Immature natural killer cell (primary cell): ENCODE measurements around the gene QRICH1. TPM values are rescaled to one million over a fixed set of nuclear protein-coding genes. Genes with fewer than 3 reads are reported as not detected.

ENCODE experiments used
- DNase-seq, 3 donors: peaks; one replicate each; pipeline ENCODE4 v3.0.0; 2022; ENCODE audit warnings: mixed read lengths in 1 of 3
- H3K27ac Mint-ChIP-seq, 6 donors: one replicate each; pipeline ENCODE4 v1.8.0; 2020; ENCODE audit warnings: mixed read lengths in 6 of 6, mild to moderate bottlenecking in 5 of 6, inconsistent platforms in 4 of 6, moderate library complexity in 3 of 6
- H3K27me3 Mint-ChIP-seq, 3 donors: one replicate each; pipeline ENCODE4 v1.8.0; 2020 to 2021; ENCODE audit warnings: low read depth in 3 of 3, mild to moderate bottlenecking in 3 of 3, mixed read lengths in 3 of 3, moderate library complexity in 3 of 3, inconsistent platforms in 1 of 3
- H3K36me3 Mint-ChIP-seq, 3 donors: one replicate each; pipeline ENCODE4 v1.8.0; 2020; ENCODE audit warnings: mixed read lengths in 3 of 3, inconsistent platforms in 2 of 3, mild to moderate bottlenecking in 2 of 3
- H3K4me1 Mint-ChIP-seq, 2 donors: one replicate each; pipeline ENCODE4 v1.8.0; 2020; ENCODE audit warnings: inconsistent platforms in 2 of 2, mild to moderate bottlenecking in 2 of 2, mixed read lengths in 2 of 2, moderate library complexity in 1 of 2
- H3K4me3 Mint-ChIP-seq, 5 donors: one replicate each; pipeline ENCODE4 v1.8.0; 2020; ENCODE audit warnings: mild to moderate bottlenecking in 5 of 5, mixed read lengths in 5 of 5, inconsistent platforms in 3 of 5, moderate library complexity in 3 of 5
- H3K9me3 Mint-ChIP-seq, 6 donors: one replicate each; pipeline ENCODE4 v1.8.0; 2020; ENCODE audit warnings: mild to moderate bottlenecking in 6 of 6, mixed read lengths in 6 of 6, inconsistent platforms in 4 of 6, moderate library complexity in 3 of 6
- polyA plus RNA-seq, 3 donors: library from polyadenylated mRNA; unstranded; fragments of 300-500 nt; fragmentation: Illumina TruSeq; gene quantifications; one replicate each; pipeline ENCODE4 v1.2.3, GENCODE V29; 2021

QRICH1 gene
- polyA plus RNA-seq, 3 donors from 2014 or later: 9.7 to 29.3 (median 15.1) TPM

DNA sequence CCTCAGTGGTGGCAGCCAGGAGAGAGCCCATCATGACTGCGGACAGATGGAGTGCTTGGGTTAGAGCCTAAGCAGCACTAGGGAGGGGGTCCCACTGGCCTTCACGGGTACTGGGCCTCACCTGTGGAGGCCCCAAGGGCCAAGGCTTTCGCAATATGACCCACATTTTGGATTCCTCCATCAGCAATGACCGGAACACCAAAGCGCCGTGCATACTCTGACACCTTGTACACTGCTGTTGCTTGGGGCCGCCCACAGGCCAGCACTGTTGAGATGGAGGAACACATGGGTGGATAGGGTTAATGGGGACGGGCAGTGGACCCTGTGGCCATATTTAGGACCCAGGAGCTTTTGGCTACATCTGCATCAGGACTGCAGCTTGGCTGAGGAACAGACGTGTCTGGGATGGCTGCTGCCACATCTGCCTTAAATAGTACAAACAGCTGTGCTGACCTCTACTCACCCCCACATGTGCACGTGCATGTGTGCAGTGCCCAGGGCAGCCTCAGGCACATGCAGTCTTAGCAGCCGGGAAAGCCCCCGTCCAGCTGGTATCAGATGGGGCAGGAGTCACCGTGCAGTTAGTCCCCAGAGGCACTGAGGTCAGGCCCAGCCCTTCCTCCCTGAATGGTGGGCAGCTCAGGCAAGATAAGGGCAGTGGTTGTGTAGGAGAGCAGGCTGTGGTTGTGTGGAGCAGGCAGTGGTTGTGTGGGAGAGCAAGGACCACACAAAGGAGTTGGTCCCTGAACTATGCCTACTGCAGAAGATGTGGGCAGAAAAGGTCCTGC is 68.7 kb downstream of the QRICH1 start:
- DNase-seq: no peak
- Mint-ChIP-seq H3K27me3 (peaks cover 11 to 24% (median 15%) of the 10 kb centered on the region in 3 donors), H3K4me1 (peaks cover 51 to 56% of the 10 kb centered on the region in 2 donors), H3K9me3 (no peaks in the 10 kb centered on the region), H3K27ac (peak overlapping the region in 3 of 6 donors; percentile 53 to 84 (median 67)), H3K36me3 (peaks cover 0 to 14% (median 0%) of the 10 kb centered on the region in 3 donors), H3K4me3 (peak overlapping the region in 2 of 5 donors; percentile 11 to 33)

- H3K27me3 Mint-ChIP-seq: peaks cover 11 to 23% (median 12%) of the 10 kb centered on the region in 3 donors
- H3K4me1 Mint-ChIP-seq: peaks cover 53 to 58% of the 10 kb centered on the region in 2 donors
- no peaks in the 10 kb centered on the region for H3K9me3 Mint-ChIP-seq
- peak overlapping the region in 1 of 5 donors; percentile 33 for H3K4me3 Mint-ChIP-seq
- peaks cover 0 to 14% (median 0%) of the 10 kb centered on the region in 3 donors for H3K36me3 Mint-ChIP-seq
- H3K27ac Mint-ChIP-seq: peak overlapping the region in 1 of 6 donors; percentile 16
- no peak for DNase-seq
Measured at GRCh38 chr3:49024449-49024848, 69.4 kb downstream of the QRICH1 start.

DNA sequence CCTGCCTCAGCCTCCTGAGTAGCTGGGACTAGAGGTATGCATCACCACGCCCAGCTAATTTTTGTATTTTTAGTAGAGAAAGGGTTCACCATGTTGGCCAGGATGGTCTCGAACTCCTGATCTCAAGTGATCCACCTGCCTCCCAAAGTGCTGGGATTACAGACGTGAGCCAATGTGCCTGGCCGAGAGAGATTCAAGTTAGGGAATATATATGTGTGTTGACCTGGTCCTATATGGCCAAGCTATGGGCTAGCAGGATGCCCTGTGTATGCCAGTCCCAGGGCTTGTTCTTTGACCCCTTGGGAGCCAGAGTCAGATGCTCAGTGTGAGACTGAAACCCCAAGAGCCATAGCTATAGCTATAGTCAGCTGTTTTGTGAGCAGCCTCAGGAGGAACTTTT is 70.1 kb downstream of the QRICH1 start:
- Mint-ChIP-seq H3K9me3 (no peaks in the 10 kb centered on the region), H3K4me1 (peaks cover 49 to 54% of the 10 kb centered on the region in 2 donors), H3K36me3 (peaks cover 0 to 14% (median 0%) of the 10 kb centered on the region in 3 donors), H3K4me3 (peak overlapping the region; percentile 33 to 97 (median 91)), H3K27me3 (peaks cover 6 to 19% (median 8%) of the 10 kb centered on the region in 3 donors), H3K27ac (peak overlapping the region in 5 of 6 donors; percentile 14 to 81 (median 32))
- no peak for DNase-seq

DNA sequence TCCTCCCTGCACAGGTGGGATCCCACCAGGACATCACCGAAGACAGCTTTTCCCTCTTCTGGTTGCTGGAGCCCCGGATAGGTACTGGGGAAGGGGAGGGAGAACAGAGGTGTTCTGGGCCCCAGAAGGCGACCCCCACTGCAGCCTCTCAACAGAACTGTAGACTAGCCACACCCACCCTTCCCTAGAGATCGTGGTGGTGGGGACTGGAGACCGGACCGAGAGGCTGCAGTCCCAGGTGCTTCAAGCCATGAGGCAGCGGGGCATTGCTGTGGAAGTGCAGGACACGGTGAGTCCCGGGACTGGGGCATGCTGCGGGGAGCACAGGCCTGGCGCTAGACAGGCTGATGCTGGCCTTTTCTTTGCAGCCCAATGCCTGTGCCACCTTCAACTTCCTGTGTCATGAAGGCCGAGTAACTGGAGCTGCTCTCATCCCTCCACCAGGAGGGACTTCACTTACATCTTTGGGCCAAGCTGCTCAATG is 71.1 kb downstream of the QRICH1 start:
- Mint-ChIP-seq H3K9me3 (no peaks in the 10 kb centered on the region), H3K4me1 (peaks cover 44 to 47% of the 10 kb centered on the region in 2 donors), H3K27me3 (peaks cover 5 to 16% (median 6%) of the 10 kb centered on the region in 3 donors), H3K4me3 (peak overlapping the region; percentile 91 to 97 (median 94)), H3K27ac (peak overlapping the region; percentile 91 to 98 (median 96)), H3K36me3 (peaks cover 0 to 14% (median 0%) of the 10 kb centered on the region in 3 donors)
- no peak for DNase-seq

DNA sequence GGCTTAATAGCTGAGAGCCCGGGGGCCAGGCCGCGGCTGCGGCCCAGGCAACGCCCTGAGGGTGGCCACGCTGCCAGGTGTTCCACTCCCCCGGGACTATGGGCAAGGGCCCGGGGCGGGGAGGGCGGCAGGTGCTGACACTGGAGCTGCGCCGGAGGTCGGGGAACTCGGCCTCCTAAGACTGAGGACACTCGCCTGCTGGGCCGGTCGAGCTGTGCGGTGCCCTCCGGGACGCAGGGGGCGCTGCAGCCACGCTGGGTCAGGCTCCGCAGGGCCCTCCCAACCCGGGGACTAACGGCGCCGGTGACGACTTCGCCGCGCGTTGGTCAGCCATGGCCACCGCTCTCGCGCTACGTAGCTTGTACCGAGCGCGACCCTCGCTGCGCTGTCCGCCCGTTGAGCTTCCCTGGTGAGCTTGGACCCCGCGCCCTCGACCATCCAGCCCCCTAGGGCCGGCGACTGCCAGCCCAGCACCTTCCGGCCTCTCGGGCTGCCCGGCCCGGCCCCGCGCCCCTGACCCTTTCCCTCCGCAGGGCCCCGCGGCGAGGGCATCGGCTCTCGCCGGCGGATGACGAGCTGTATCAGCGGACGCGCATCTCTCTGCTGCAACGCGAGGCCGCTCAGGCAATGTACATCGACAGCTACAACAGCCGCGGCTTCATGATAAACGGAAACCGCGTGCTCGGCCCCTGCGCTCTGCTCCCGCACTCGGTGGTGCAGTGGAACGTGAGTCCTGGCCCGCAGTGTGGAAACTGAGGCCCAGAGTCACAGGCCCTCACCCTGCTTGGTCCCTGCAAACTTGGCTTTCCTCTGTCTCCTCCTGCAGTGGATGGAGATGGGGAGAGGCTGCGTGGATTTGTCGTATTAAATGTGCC is 71.8 kb downstream of the QRICH1 start, which contains the start of gene NDUFAF3:
Gene NDUFAF3, plus strand, starts transcription at position 309 of the 875 bp plus-strand sequence. Its CDS starts 24 bp downstream, at position 333.
- Mint-ChIP-seq H3K27me3 (peaks cover 6 to 16% (median 6%) of the 10 kb centered on the region in 3 donors), H3K4me3 (peak within 1 kb of the TSS; percentile 92 to 99 (median 97)), H3K4me1 (peaks cover 40 to 47% of the 10 kb centered on the region in 2 donors), H3K36me3 (peaks cover 0 to 14% (median 0%) of the 10 kb centered on the region in 3 donors), H3K9me3 (no peaks in the 10 kb centered on the region), H3K27ac (peak within 1 kb of the TSS; percentile 91 to 98 (median 96))
- DNase-seq: peak; percentile 90 to 91 (median 91)

DNA sequence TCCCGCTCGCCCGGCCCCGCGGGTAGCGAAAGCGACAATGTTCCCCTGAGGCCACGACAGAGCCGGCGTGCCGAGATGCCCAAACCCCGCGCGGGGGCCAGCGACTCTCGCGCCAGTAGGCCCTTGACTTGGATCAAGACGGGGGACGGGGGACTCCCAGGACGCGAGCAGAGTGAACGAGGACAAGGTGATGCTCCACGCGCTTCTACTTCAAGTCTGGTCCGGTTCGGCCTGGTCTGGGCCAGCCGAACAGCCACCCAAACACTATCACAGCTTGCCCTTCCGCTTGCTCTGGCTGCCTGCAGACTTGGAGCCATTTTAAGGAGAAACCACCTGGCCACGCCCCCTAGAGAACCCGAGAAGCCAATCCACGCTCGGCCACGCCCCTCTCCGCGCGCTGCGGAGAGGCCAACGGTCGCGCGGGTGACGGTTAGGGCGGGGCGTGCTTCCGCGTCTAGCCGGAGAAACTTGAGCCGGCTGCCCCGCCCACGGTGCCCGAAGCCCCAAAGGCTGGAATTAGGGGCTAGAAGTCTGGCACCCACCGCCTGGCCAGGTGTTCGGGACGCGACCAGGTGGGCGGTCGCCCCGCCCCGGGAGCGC is 72.6 kb downstream of the QRICH1 start:
- Mint-ChIP-seq H3K27me3 (peaks cover 6 to 16% (median 6%) of the 10 kb centered on the region in 3 donors), H3K9me3 (no peaks in the 10 kb centered on the region), H3K36me3 (peaks cover 0 to 14% (median 0%) of the 10 kb centered on the region in 3 donors), H3K4me1 (peaks cover 38 to 47% of the 10 kb centered on the region in 2 donors), H3K27ac (peak overlapping the region; percentile 91 to 98 (median 96)), H3K4me3 (peak overlapping the region; percentile 90 to 99 (median 97))
- DNase-seq: peak; percentile 99

GRCh38 chr3:49020330-49021212 is 73.3 kb downstream of the QRICH1 start:
- DNase-seq: no peak
- peak overlapping the region; percentile 69 to 97 (median 89) for H3K27ac Mint-ChIP-seq
- peaks cover 0 to 12% (median 0%) of the 10 kb centered on the region in 3 donors for H3K36me3 Mint-ChIP-seq
- H3K4me1 Mint-ChIP-seq: peaks cover 40 to 47% of the 10 kb centered on the region in 2 donors
- H3K9me3 Mint-ChIP-seq: no peaks in the 10 kb centered on the region
- peak overlapping the region; percentile 90 to 99 (median 97) for H3K4me3 Mint-ChIP-seq
- peaks cover 6 to 16% (median 6%) of the 10 kb centered on the region in 3 donors for H3K27me3 Mint-ChIP-seq

DNA sequence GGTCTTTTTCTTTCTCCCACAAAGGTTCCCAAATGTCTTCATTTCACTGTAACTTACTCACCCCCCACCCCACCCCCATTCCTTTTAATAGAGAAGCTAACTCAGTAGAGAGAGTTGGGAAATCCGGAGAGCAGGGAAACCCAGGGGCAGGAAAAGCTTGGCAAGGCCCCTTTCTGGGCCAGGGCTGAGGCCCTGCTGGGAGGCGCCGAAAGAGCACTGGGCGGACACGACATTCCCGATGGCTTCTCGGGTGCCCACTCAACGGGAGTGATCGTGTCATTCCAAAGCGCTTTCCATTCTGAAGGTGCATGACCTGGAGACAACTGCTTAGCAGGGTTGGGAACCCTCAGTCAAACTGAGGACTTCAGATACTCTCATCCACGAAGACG is 73.9 kb downstream of the QRICH1 start:
- Mint-ChIP-seq H3K4me3 (peak overlapping the region; percentile 82 to 97 (median 90)), H3K9me3 (no peaks in the 10 kb centered on the region), H3K27ac (peak overlapping the region; percentile 69 to 91 (median 84)), H3K27me3 (peaks cover 6 to 16% (median 6%) of the 10 kb centered on the region in 3 donors), H3K4me1 (peaks cover 39 to 47% of the 10 kb centered on the region in 2 donors), H3K36me3 (peaks cover 0 to 12% (median under 1%) of the 10 kb centered on the region in 3 donors)
- no peak for DNase-seq

DNA sequence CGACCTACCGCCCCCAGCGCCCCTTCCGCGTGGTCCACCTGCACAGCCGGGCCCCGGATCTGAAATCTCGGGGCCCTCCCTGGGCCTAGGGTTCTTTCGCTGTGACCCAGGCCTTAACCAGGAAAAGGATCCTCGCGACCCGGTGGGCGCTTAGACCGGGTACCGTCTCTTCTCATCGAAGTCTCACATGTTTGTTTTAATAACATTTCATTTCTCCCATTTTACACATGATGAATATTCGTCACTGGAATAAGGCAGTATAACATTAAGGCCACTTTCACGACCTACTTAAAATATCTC is 75.2 kb downstream of the QRICH1 start:
- Mint-ChIP-seq H3K36me3 (peaks cover 0 to 5% (median 3%) of the 10 kb centered on the region in 3 donors), H3K27me3 (peaks cover 6 to 13% (median 6%) of the 10 kb centered on the region in 3 donors), H3K9me3 (no peaks in the 10 kb centered on the region), H3K27ac (peak overlapping the region; percentile 79 to 93 (median 91)), H3K4me3 (peak overlapping the region; percentile 89 to 97 (median 91)), H3K4me1 (peaks cover 39 to 43% of the 10 kb centered on the region in 2 donors)
- no peak for DNase-seq

DNA sequence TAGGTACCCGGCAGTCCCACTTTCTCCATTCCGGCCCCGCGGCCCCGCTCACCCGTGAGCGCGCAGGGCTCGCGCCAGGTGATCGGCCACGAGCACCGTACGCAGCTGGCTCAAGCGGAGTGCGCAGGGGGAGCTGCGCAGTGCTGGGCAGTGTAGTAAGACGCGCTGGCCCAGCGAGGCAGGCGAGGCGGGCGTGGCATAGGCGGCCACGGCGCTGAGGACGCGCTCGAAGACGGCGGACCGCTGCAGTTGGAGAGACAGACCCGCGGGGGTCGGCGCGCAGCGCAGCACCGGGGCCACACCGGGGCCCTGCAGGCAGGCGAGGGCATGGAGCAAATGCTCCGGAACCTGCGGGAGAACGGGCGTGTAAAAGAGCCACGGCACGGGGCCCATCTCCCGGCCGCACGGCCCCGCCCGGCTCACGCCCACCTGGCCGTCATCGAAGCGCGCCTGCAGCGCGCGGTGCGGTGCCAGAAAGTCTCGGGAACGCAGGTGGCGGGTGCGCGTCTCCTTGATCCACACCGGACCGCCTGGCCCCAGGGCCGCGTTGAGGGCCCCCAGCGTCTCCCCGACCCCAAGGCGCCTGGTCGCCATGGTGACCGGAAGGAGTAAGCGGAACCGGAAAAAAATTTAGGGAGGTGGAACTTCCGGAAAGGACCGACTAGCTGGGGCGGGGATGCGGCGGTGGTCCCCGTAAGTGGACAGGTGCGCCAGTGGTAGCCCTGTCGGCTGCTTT is 75.7 kb downstream of the QRICH1 start, which contains the start of gene DALRD3:
Gene DALRD3, minus strand, starts transcription at position 610 of the 736 bp plus-strand sequence. Its CDS starts 16 bp downstream, at position 594.
- peak within 1 kb of the TSS; percentile 79 to 93 (median 91) for H3K27ac Mint-ChIP-seq
- H3K27me3 Mint-ChIP-seq: peaks cover 5 to 13% (median 6%) of the 10 kb centered on the region in 3 donors
- H3K9me3 Mint-ChIP-seq: no peaks in the 10 kb centered on the region
- DNase-seq: peak; percentile 70 to 71 (median 70)
- peaks cover 36 to 40% of the 10 kb centered on the region in 2 donors for H3K4me1 Mint-ChIP-seq
- peak within 1 kb of the TSS; percentile 89 to 97 (median 91) for H3K4me3 Mint-ChIP-seq
- H3K36me3 Mint-ChIP-seq: peaks cover 0 to 5% (median 3%) of the 10 kb centered on the region in 3 donors

- Mint-ChIP-seq H3K9me3 (no peaks in the 10 kb centered on the region), H3K4me3 (peak overlapping the region; percentile 74 to 97 (median 89)), H3K27me3 (peaks cover 4 to 11% (median 6%) of the 10 kb centered on the region in 3 donors), H3K27ac (peak overlapping the region in 5 of 6 donors; percentile 40 to 71 (median 58)), H3K36me3 (peaks cover 0 to 5% (median 3%) of the 10 kb centered on the region in 3 donors), H3K4me1 (peaks cover 32 to 33% of the 10 kb centered on the region in 2 donors)
- no peak for DNase-seq
Measured at GRCh38 chr3:49017229-49017970, 76.5 kb downstream of the QRICH1 start.
